Measurements from ENCODE around the gene KAT2B.
"Not testable (repeated sequence)": the region's sequence is repeated elsewhere in the genome, so short reads cannot be mapped to it uniquely, and the experiment has no call there.

The KAT2B gene

GRCh38 chr3:20015525-20015924 lies 24.7 kb upstream of the KAT2B start:
- H3K27ac ChIP-seq, result no peak overlapping the region
- DNase-seq (ENCODE audit: low read depth, low spot score), result no peak
- H3K36me3 ChIP-seq (ENCODE audit: insufficient read depth, low read length), result no peaks in the 10 kb centered on the region
- TF ChIP-seq POLR2AphosphoS5 (IDR thresholded peaks at IDR 0.05; ENCODE audit: borderline replicate concordance, low read depth, low read length) (no peak), FOXP2 (optimal IDR thresholded peaks at IDR 0.05; ENCODE audit: control extremely low read depth, extremely low read length, insufficient read depth) (no peak), EZH2 (IDR thresholded peaks at IDR 0.05) (no peak)
- no peaks in the 10 kb centered on the region for H3K9me3 ChIP-seq (ENCODE audit: low read depth, low read length)
- no peak overlapping the region for H3K4me3 ChIP-seq
- H3K9ac ChIP-seq (ENCODE audit: insufficient read length), result no peak overlapping the region

GRCh38 chr3:20016076-20016475 lies 24.2 kb upstream of the KAT2B start:
- H3K4me3 ChIP-seq; DNase-seq (ENCODE audit: low read depth, low spot score); H3K9ac ChIP-seq (ENCODE audit: insufficient read length); H3K27ac ChIP-seq; H3K9me3 ChIP-seq (ENCODE audit: low read depth, low read length); H3K36me3 ChIP-seq (ENCODE audit: insufficient read depth, low read length): not testable (repeated sequence)

GRCh38 chr3:20022954-20023622 lies 17.2 kb upstream of the KAT2B start:
- Histone ChIP-seq H3K4me3 (no peak overlapping the region), H3K9ac (ENCODE audit: insufficient read length) (no peak overlapping the region), H3K9me3 (ENCODE audit: low read depth, low read length) (no peaks in the 10 kb centered on the region), H3K36me3 (ENCODE audit: insufficient read depth, low read length) (no peaks in the 10 kb centered on the region), H3K27ac (no peak overlapping the region)
- DNase-seq (ENCODE audit: low read depth, low spot score), result no peak
- TF ChIP-seq FOXP2 (optimal IDR thresholded peaks at IDR 0.05; ENCODE audit: control extremely low read depth, extremely low read length, insufficient read depth) (no peak), POLR2AphosphoS5 (IDR thresholded peaks at IDR 0.05; ENCODE audit: borderline replicate concordance, low read depth, low read length) (no peak), EZH2 (IDR thresholded peaks at IDR 0.05) (no peak)

DNA sequence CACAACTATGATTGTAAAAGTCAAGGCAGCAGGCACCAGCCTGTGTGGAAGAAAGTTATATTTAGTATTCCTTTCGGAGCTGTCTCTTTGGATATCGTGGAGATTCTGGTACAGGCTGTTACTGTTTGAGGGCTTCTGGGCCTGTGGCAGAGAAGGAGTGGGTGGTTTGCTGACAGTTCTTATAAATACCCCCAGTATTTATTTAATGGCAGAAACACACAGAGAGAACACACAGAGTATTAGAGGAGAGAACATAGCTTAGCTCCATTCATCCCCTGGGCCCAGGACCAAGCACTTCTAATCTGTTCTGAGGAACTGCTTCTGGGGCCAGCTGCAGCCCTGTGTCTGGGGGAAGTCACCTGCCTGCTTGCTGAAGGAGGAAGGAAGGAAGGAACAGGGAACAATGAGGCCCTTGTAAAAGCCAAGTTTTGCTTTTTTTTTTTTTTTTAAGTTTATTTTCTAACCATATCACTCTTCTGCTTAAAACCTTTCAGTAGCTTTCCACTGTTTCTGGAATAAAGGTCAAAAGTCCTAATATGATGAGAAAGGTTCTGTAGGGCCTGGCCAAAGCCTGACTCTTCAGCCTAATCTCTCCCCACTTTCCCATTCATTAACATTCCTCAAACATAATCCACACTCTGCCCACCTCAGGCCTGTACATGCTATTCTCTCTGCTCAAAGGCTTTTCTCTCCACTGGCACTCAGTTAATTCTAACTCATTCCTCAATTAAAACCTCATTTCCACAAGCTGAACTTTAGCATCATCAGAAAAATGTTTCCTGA lies 16.4 kb upstream of the KAT2B start:
- no peak overlapping the region for H3K9ac ChIP-seq (ENCODE audit: insufficient read length)
- no peaks in the 10 kb centered on the region for H3K36me3 ChIP-seq (ENCODE audit: insufficient read depth, low read length)
- no peak overlapping the region for H3K27ac ChIP-seq
- no peaks in the 10 kb centered on the region for H3K9me3 ChIP-seq (ENCODE audit: low read depth, low read length)
- H3K4me3 ChIP-seq, result no peak overlapping the region
- TF ChIP-seq FOXP2 (optimal IDR thresholded peaks at IDR 0.05; ENCODE audit: control extremely low read depth, extremely low read length, insufficient read depth), result no peak
- no peak for TF ChIP-seq POLR2AphosphoS5 (IDR thresholded peaks at IDR 0.05; ENCODE audit: borderline replicate concordance, low read depth, low read length)
- no peak for DNase-seq (ENCODE audit: low read depth, low spot score)

GRCh38 chr3:20027136-20027535 lies 13.1 kb upstream of the KAT2B start:
- Histone ChIP-seq H3K4me3 (no peak overlapping the region), H3K9me3 (ENCODE audit: low read depth, low read length) (no peaks in the 10 kb centered on the region), H3K36me3 (ENCODE audit: insufficient read depth, low read length) (no peaks in the 10 kb centered on the region), H3K27ac (no peak overlapping the region), H3K9ac (ENCODE audit: insufficient read length) (no peak overlapping the region)
- no peak for DNase-seq (ENCODE audit: low read depth, low spot score)
- TF ChIP-seq POLR2AphosphoS5 (IDR thresholded peaks at IDR 0.05; ENCODE audit: borderline replicate concordance, low read depth, low read length) (no peak), EZH2 (IDR thresholded peaks at IDR 0.05) (no peak), FOXP2 (optimal IDR thresholded peaks at IDR 0.05; ENCODE audit: control extremely low read depth, extremely low read length, insufficient read depth) (no peak)

DNA sequence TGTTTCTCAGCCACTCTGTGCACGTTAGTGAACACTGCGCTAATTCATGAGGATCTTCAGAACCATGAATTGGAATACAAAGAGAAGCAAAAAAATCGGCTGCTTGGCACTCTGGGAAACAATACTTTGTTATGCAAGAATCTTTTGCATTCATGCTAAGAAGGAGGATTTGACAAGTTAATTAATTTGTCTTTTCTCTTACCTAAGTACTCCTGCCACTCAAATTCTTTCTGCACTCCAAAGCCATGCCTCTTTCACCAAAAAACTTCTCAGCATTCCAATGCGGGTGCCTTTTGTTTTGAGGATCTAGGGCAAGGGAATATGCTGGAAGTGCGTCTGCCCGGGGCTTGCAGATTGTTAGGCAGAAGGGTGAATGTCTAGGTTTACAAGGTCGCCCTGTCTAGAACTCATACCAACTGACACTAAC lies 11.3 kb upstream of the KAT2B start:
- Histone ChIP-seq H3K4me3 (no peak overlapping the region), H3K36me3 (ENCODE audit: insufficient read depth, low read length) (no peaks in the 10 kb centered on the region), H3K9me3 (ENCODE audit: low read depth, low read length) (no peaks in the 10 kb centered on the region), H3K9ac (ENCODE audit: insufficient read length) (no peak overlapping the region), H3K27ac (no peak overlapping the region)
- no peak for DNase-seq (ENCODE audit: low read depth, low spot score)
- TF ChIP-seq EZH2 (IDR thresholded peaks at IDR 0.05) (no peak), FOXP2 (optimal IDR thresholded peaks at IDR 0.05; ENCODE audit: control extremely low read depth, extremely low read length, insufficient read depth) (no peak), POLR2AphosphoS5 (IDR thresholded peaks at IDR 0.05; ENCODE audit: borderline replicate concordance, low read depth, low read length) (no peak)

DNA sequence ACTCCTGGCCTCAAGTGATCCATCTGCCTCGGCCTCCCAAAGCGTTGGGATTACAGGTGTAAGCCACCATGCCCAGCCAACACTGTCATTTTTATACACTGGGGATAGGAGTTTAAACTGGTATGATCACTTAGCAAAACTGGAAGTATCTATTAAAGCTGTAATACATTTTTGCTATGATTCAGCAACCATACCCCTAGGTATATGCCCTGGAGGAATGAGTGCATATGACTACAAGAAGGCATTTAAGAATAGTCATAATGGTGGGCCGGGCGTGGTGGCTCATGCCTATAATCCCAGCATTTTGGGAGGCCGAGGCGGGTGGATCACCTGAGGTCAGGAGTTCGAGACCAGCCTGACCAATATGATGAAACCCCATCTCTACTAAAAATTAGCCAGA lies 8.3 kb upstream of the KAT2B start:
- not testable (repeated sequence) for H3K36me3 ChIP-seq (ENCODE audit: insufficient read depth, low read length); H3K9me3 ChIP-seq (ENCODE audit: low read depth, low read length); H3K9ac ChIP-seq (ENCODE audit: insufficient read length); H3K27ac ChIP-seq; DNase-seq (ENCODE audit: low read depth, low spot score); H3K4me3 ChIP-seq

GRCh38 chr3:20035019-20035418 lies 5.2 kb upstream of the KAT2B start:
- no peak for DNase-seq (ENCODE audit: low read depth, low spot score)
- no peak for TF ChIP-seq FOXP2 (optimal IDR thresholded peaks at IDR 0.05; ENCODE audit: control extremely low read depth, extremely low read length, insufficient read depth)
- no peak for TF ChIP-seq POLR2AphosphoS5 (IDR thresholded peaks at IDR 0.05; ENCODE audit: borderline replicate concordance, low read depth, low read length)
- TF ChIP-seq EZH2 (IDR thresholded peaks at IDR 0.05), result no peak

More at GRCh38 chr3:20035019-20035418, 5.2 kb upstream of the KAT2B start:
- H3K4me3 ChIP-seq, result no peak overlapping the region
- H3K27ac ChIP-seq, result no peak overlapping the region
- no peaks in the 10 kb centered on the region for H3K9me3 ChIP-seq (ENCODE audit: low read depth, low read length)
- H3K9ac ChIP-seq (ENCODE audit: insufficient read length), result no peak overlapping the region
- H3K36me3 ChIP-seq (ENCODE audit: insufficient read depth, low read length), result no peaks in the 10 kb centered on the region

Data from SK-N-MC (cell line).